Activated T-helper 1 cell treated with anti-CD3 and anti-CD28 coated beads, Interleukin-2, amount 50 U/mL, for 16 hours (primary cell): ENCODE measurements around the gene PLEKHH2.

ENCODE experiments used
- DNase-seq, 2 donors: peaks; one replicate each; pipeline ENCODE4 v3.0.0-alpha.2; 2020; ENCODE audit warnings: low read depth in 1 of 2, low spot score in 1 of 2

PLEKHH2 gene

DNA sequence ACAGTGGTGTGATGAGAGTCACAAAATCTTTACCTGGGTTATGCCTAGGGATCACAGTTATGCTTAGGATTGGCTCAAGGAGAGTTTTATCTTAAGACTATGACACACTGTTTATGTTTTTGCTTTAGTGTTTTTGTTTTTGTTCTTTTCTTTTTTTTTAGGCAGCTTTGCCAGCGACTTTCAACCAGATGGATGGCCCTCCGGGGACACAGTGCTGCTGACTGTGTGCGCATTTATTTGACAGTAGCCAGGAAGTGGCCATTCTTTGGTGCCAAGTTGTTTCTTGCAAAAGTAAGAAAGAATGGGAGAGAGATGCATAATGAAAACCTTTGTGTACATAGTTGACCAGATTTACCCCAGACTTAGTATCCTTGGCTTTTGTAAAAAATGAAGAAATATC is 121.7 kb downstream of the PLEKHH2 start:
- DNase-seq, result no peak

GRCh38 chr2:43759195-43759594 is 122.1 kb downstream of the PLEKHH2 start:
- no peak for DNase-seq

- DNase-seq, result no peak
These were observed 125.2 kb downstream of the PLEKHH2 start for GRCh38 chr2:43762286-43762685.

DNA sequence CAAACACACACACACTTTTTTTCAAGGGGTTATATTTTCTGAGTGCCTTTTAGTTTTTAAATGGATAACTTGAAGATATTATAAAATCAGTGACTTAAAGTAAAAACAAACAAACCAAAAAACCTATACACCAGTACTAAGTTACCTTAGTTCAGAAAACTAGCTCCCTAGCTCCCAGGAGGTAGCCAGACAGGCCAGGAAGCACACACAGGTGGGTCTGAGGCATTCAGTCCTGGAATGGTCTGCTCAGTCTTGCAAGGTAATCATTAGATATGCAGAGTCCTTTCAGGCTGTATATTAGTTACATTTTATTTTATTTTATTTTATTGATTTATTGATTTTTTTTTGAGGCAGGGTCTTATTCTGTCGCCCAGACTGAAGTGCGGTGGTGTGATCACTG is 126.0 kb downstream of the PLEKHH2 start:
- DNase-seq, result no peak

GRCh38 chr2:43764086-43764705 is 127.1 kb downstream of the PLEKHH2 start:
- DNase-seq, result no peak

DNA sequence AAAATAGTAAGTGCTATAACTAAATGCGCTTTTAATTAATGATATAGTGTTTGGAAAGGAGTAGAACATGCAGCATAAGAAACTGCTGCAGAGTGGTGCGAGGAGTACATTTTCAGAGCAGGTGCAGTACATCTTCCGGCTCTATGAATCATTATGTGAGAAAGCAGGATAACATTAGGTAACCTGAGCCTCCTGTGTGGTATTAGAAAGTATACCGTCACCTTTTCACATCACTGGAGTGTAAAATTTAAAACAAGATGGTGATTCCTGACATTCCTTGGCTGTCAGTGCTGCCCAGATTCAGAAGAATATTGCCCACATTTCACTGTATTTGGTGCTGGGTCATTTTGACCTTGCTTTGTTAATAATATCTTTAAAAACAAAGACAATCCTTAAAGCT is 128.9 kb downstream of the PLEKHH2 start:
- DNase-seq, result no peak

DNA sequence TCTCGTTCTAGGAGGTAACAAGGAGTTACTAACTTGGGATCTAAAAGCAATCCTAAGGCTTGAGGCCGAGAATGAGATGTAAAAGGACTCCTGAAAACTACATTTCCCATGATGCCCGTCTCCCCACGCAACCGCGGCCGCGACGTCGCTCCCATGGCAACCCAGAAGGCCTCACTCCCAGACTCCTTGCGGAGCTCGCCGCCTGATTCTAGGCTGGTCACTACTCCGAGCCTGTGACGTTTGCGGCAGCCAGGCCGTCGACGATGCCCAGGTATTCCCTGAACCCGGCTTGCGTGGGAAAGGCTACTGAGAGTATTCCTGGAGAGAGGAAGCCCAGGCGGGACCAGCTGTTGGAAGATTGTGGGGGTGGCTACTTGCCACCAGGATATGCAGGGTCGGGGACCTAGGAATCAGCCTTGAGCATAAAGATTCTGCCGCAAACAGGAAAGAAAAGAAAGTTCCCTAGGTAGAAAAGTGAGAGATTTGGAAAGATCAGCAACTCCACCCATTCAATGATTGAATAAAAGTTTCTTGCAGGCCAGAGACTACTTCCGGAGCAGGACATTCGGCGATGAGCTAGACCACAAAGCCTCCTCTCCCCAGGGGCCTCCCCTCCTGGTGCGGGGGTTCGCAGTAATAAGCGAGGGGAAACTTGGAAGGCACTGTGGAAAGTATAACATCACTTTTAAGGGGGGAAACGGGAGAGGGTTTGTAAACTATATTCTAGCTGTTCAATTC is 137.0 kb downstream of the PLEKHH2 start, which contains the start of gene DYNC2LI1:
DYNC2LI1 (plus strand) TSS at position 164 of the 738 bp plus-strand sequence; CDS start at position 264, 100 bp downstream.
- DNase-seq, result peak; percentile 50 to 60

GRCh38 chr2:43774617-43775016 is 137.6 kb downstream of the PLEKHH2 start:
- no peak for DNase-seq

- no peak for DNase-seq
These were observed 139.3 kb downstream of the PLEKHH2 start for GRCh38 chr2:43776324-43776723.

DNA sequence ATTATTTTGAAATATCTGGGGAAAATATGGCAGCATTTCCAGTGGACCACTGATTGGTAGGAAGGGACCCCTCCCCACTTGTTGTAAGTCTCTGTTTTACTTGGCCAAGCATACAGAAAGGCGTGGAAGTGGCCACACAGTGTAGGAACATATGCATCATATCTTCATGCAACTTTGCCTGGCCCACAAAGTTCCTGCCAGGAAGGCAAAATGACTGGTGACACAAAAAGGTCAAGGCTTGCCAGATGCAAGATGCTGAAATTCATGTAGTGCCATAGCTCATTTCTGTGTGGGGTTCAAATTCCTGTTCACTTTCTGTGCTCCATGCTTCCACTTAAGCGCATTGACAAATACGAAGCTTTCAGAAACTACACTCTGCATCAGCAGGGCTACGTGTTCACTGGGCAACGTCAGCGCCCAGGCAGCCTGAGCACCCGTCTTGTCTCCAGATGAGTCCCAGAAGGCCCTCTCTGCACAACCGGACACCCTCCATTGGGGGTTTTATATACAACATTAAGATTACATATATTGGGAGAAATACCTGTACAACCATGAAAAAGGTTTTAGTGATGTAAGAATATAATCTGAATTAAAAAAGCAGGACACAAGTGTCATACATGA is 140.4 kb downstream of the PLEKHH2 start:
- DNase-seq, result no peak

GRCh38 chr2:43778233-43778632 is 141.2 kb downstream of the PLEKHH2 start:
- no peak for DNase-seq

DNA sequence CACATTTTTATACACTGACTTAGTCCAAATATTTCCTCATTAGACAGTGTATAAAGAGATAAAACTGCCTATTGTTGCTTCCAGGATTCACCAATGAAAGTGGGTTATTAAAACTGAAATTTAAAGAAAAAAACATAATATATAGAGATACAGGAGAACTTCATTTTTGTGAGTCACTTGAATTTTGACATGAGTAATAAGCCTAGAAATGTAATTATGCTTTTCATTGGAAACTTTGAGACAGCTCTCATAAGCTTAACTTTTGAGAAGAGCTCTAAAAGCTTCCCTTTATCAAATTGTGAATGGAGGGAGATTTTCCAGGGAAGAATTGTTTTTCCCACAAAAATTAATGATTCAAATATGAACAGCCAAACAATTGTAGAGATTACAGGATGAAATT is 150.8 kb downstream of the PLEKHH2 start:
- no peak for DNase-seq

- no peak for DNase-seq
These were observed 151.6 kb downstream of the PLEKHH2 start for GRCh38 chr2:43788646-43789045.

- DNase-seq, result no peak
These were observed 153.1 kb downstream of the PLEKHH2 start for GRCh38 chr2:43790147-43790546.

- no peak for DNase-seq
These were observed 154.1 kb downstream of the PLEKHH2 start for GRCh38 chr2:43791035-43791765.

GRCh38 chr2:43792653-43793052 is 155.6 kb downstream of the PLEKHH2 start:
- no peak for DNase-seq

- DNase-seq, result no peak
These were observed 157.9 kb downstream of the PLEKHH2 start for GRCh38 chr2:43794956-43795355.

DNA sequence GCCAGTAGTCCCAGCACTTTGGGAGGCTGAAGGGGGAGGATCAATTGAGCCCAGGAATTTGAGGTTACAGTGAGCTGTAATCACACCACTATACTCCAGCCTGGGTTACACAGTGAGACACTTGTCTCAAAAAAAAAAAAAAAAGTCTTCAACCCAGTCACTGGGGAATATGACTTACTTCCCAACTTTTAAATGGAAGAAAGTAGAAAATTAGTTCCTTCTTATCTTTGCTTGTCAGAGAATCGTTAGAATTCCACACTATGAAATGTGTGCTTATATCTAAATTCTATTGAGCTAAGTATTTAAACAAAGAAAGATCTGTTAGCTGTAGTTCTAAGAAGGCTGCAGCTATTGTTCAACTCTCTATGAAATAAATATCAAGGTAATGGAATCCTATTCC is 159.1 kb downstream of the PLEKHH2 start:
- DNase-seq, result no peak

DNA sequence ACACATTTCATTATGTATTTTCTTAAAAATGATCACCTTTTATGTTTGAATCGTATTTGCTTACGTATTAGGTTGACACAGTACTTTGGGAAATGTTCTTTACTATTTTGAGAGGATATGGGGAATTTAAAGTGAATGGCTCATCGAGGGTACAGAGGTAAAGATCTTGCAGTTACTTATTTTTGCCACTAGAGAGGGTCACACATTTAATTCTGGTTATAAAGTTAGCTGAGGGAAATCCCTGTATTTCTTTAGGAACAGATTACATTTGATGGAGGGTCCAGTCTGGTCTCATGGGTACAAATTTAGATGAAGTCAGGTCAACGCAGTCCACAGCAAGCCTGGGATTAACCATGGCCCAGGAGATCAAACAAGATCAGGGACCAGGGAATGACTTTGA is 161.2 kb downstream of the PLEKHH2 start:
- no peak for DNase-seq

GRCh38 chr2:43800894-43801293 is 163.8 kb downstream of the PLEKHH2 start:
- DNase-seq, result no peak

DNA sequence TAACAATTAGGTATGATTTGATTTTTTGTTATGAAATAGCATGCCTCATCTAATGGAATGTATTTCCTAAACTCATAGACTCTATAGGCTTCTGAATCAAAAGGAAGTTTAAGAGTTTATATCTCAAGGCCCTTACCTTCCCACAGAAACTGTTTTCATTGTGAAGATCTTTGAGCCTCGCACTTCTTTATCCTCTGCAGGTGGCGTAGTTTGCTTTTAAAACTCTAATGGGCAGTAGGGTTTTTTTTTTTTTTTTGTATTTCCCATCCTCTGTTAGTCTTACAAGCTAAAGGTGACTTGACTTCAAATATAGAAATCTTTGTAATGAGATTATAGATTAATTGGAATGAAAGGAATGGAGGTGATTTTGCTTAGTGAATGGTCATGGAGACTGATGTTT is 165.1 kb downstream of the PLEKHH2 start:
- no peak for DNase-seq

GRCh38 chr2:43803113-43803512 is 166.1 kb downstream of the PLEKHH2 start:
- no peak for DNase-seq
